HCT116 (cell line): ENCODE results near the gene CUEDC2. TPM values are rescaled to one million over a fixed set of nuclear protein-coding genes. Genes with fewer than 3 reads are reported as not detected.

ENCODE experiments used
- ATAC-seq: fragments of 200-7000 bp; cut with Tn5 transposase; 2 replicates; pipeline ENCODE4 v1.9.1; 2020; ENCODE audit warnings: mild to moderate bottlenecking, moderate library complexity
- BruUV-seq: library from RNA; stranded (reverse); fragments of 400-500 nt; replicated peaks from 2 replicates; lab custom pipeline; 2021; lab: Mats Ljungman, UMichigan
- CTCF ChIA-PET: fragments of 300-600 bp; sonication (Branson Sonifier 250); formaldehyde crosslinking; loops from one replicate; lab custom pipeline; 2021; ENCODE audit warnings: antibody characterized with exemption; lab: Charles Lee
- POLR2A ChIA-PET: fragments of 300-600, 350-600 bp; sonication (Branson Sonifier 250); formaldehyde crosslinking; loops from one replicate; lab custom pipeline; 2021; ENCODE audit warnings: antibody characterized with exemption; lab: Charles Lee
- RAD21 ChIA-PET, 2 experiments: fragments of 300-600 bp; sonication (Branson Sonifier 250); formaldehyde crosslinking; loops; one replicate each; lab custom pipeline; 2023; ENCODE audit warnings: low total read pairs in 2 of 2; ENCODE audit not compliant: uncharacterized antibody in 2 of 2, unreplicated experiment in 2 of 2, low non-redundant PET in 1 of 2; lab: Charles Lee
- DNase-seq: peaks from one replicate; pipeline ENCODE4 v3.0.0-alpha.2; 2010; ENCODE audit warnings: low read depth, low spot score
- H2AFZ ChIP-seq: fragments of 200-600 bp; shearing (Covaris generic), sonication (generic); 2 replicates; pipeline ENCODE4 v1.6.1; 2017; ENCODE audit warnings: low read depth, mixed run types, mixed read lengths, antibody characterized with exemption, low read length; ENCODE audit not compliant: poor library complexity, severe bottlenecking
- H3K27ac ChIP-seq: 2 replicates; pipeline ENCODE4 v1.5.1; 2012; ENCODE audit warnings: low read depth, low read length
- H3K27me3 ChIP-seq: fragments of 200-600 bp; sonication (generic); 2 replicates; pipeline ENCODE4 v1.6.1; 2016; ENCODE audit warnings: mixed run types, low read length, mixed read lengths; ENCODE audit not compliant: insufficient read depth
- H3K36me3 ChIP-seq, 2 experiments: fragments of 200-500 bp in 1 of 2; fragments of 200-600 bp in 1 of 2; sonication (Bioruptor generic) in 1 of 2; sonication (generic) in 1 of 2; 2 replicates each; pipeline versions ENCODE4 v1.5.1 to v1.6.1; 2014 to 2016; ENCODE audit warnings: low read length in 2 of 2, inconsistent platforms in 1 of 2, mixed read lengths in 1 of 2, mixed run types in 1 of 2; ENCODE audit not compliant: insufficient read depth in 2 of 2, control insufficient read depth in 1 of 2
- H3K4me1 ChIP-seq, 2 experiments: fragments of 200-600 bp in 1 of 2; sonication (generic) in 1 of 2; 2 replicates each; pipeline versions ENCODE4 v1.5.1 to v1.6.1; 2012 to 2017; ENCODE audit warnings: low read length in 2 of 2, inconsistent platforms in 1 of 2, mild to moderate bottlenecking in 1 of 2, mixed read lengths in 1 of 2, mixed run types in 1 of 2, moderate library complexity in 1 of 2; ENCODE audit not compliant: insufficient read depth in 2 of 2, control insufficient read depth in 1 of 2
- H3K4me2 ChIP-seq: fragments of 200-600 bp; sonication (generic); 2 replicates; pipeline ENCODE4 v1.6.1; 2017; ENCODE audit warnings: mixed run types, low read length, mixed read lengths
- H3K4me3 ChIP-seq, 2 experiments: fragments of 200-600 bp in 1 of 2; sonication (generic) in 1 of 2; replicated peaks in 1 of 2; 2 replicates each; pipeline ENCODE4 v1.5.1; 2011 to 2016; ENCODE audit warnings: low read length in 2 of 2, control low read depth in 1 of 2, low read depth in 1 of 2, mild to moderate bottlenecking in 1 of 2, mixed read lengths in 1 of 2, mixed run types in 1 of 2
- H3K79me2 ChIP-seq: fragments of 200-600 bp; sonication (generic); 2 replicates; pipeline ENCODE4 v1.6.1; 2017; ENCODE audit warnings: mild to moderate bottlenecking, mixed run types, low read length, moderate library complexity, mixed read lengths; ENCODE audit not compliant: insufficient read depth
- H3K9ac ChIP-seq: fragments of 200-600 bp; sonication (generic); 2 replicates; pipeline ENCODE4 v1.6.1; 2016; ENCODE audit warnings: low read length, mixed read lengths
- H3K9me2 ChIP-seq: fragments of 200-600 bp; sonication (generic), shearing (Covaris generic); 2 replicates; pipeline ENCODE4 v1.6.1; 2017; ENCODE audit warnings: mixed run types, mild to moderate bottlenecking, moderate library complexity; ENCODE audit not compliant: insufficient read depth
- H3K9me3 ChIP-seq, 2 experiments: fragments of 200-500 bp in 1 of 2; fragments of 200-600 bp in 1 of 2; sonication (Bioruptor generic) in 1 of 2; sonication (generic) in 1 of 2; 2 replicates each; pipeline ENCODE4 v1.6.1; 2014 to 2017; ENCODE audit warnings: low read length in 2 of 2, mixed read lengths in 2 of 2, inconsistent platforms in 1 of 2, low read depth in 1 of 2, mild to moderate bottlenecking in 1 of 2, mixed run types in 1 of 2, moderate library complexity in 1 of 2; ENCODE audit not compliant: control insufficient read depth in 1 of 2, insufficient read depth in 1 of 2
- H4K20me1 ChIP-seq: fragments of 200-600 bp; sonication (generic), shearing (Covaris generic); 2 replicates; pipeline ENCODE4 v1.6.1; 2017; ENCODE audit warnings: mixed run types, mild to moderate bottlenecking, moderate library complexity; ENCODE audit not compliant: insufficient read depth
- CBX3 ChIP-seq: IDR thresholded peaks from 2 replicates; pipeline ENCODE4 v1.6.1; 2012; ENCODE audit warnings: low read depth
- CEBPB ChIP-seq: IDR thresholded peaks from 2 replicates; pipeline ENCODE4 v1.6.1; 2012; ENCODE audit warnings: low read depth
- EGR1 ChIP-seq: IDR thresholded peaks from 2 replicates; pipeline ENCODE4 v1.6.1; 2012; ENCODE audit warnings: low read depth
- ELF1 ChIP-seq: IDR thresholded peaks from 2 replicates; pipeline ENCODE4 v1.6.1; 2012; ENCODE audit warnings: low read depth, borderline replicate concordance
- EZH2phosphoT487 ChIP-seq: fragments of 200-600 bp; IDR thresholded peaks from 2 replicates; pipeline ENCODE4 v1.6.1; 2018; ENCODE audit warnings: antibody characterized with exemption, borderline replicate concordance
- JUND ChIP-seq: IDR thresholded peaks from 2 replicates; pipeline ENCODE4 v1.6.1; 2012
- POLR2A ChIP-seq: IDR thresholded peaks from 2 replicates; pipeline ENCODE4 v1.7.0; 2011; ENCODE audit warnings: borderline replicate concordance; ENCODE audit not compliant: insufficient read depth, insufficient read length; ENCODE audit errors: extremely low read depth
- POLR2AphosphoS5 ChIP-seq: IDR thresholded peaks from 2 replicates; pipeline ENCODE4 v1.6.1; 2011; ENCODE audit warnings: mild to moderate bottlenecking, low read depth, low read length, moderate library complexity
- RAD21 ChIP-seq: IDR thresholded peaks from 2 replicates; pipeline ENCODE4 v1.6.1; 2012; ENCODE audit warnings: low read depth, mild to moderate bottlenecking
- SIN3A ChIP-seq: IDR thresholded peaks from 2 replicates; pipeline ENCODE4 v1.6.1; 2012; ENCODE audit warnings: low read depth
- TCF7L2 ChIP-seq: IDR thresholded peaks from 2 replicates; pipeline ENCODE4 v1.7.0; 2011; ENCODE audit warnings: borderline replicate concordance, inconsistent platforms; ENCODE audit not compliant: insufficient read depth, insufficient read length; ENCODE audit errors: extremely low read depth
- YY1 ChIP-seq: IDR thresholded peaks from 2 replicates; pipeline ENCODE4 v1.6.1; 2011; ENCODE audit warnings: low read length, low read depth, moderate library complexity, mild to moderate bottlenecking; ENCODE audit not compliant: insufficient replicate concordance; ENCODE audit errors: extremely low read depth
- ZFX ChIP-seq: fragments of 450-650 bp; IDR thresholded peaks from 2 replicates; pipeline ENCODE4 v1.6.1; 2017
- ZNF274 ChIP-seq: fragments of 200-500 bp; sonication (Bioruptor generic); IDR thresholded peaks from 2 replicates; pipeline ENCODE4 v1.6.1; 2014; ENCODE audit warnings: mild to moderate bottlenecking, low read depth, low read length, inconsistent platforms
- intact Hi-C: fragments of 100-400 bp; cut with micrococcal nuclease; formaldehyde crosslinking; loops from 2 replicates; pipeline ENCODE4 v1.10.0; 2022
- total RNA-seq: library from RNA; stranded (reverse); gene quantifications from one replicate; pipeline ENCODE4 v1.2.1, GENCODE V29; 2021; ENCODE audit not compliant: unreplicated experiment
- TF ChIP-seq, protein P1 (sequence below): IDR thresholded peaks from 2 replicates; pipeline ENCODE4 v1.6.1; 2012; ENCODE audit warnings: low read depth
- TF ChIP-seq, protein P2 (sequence below): IDR thresholded peaks from 2 replicates; pipeline ENCODE4 v1.6.1; 2012

CUEDC2 gene
- total RNA-seq, 1 experiment from 2014 or later = 96.7 TPM

DNA sequence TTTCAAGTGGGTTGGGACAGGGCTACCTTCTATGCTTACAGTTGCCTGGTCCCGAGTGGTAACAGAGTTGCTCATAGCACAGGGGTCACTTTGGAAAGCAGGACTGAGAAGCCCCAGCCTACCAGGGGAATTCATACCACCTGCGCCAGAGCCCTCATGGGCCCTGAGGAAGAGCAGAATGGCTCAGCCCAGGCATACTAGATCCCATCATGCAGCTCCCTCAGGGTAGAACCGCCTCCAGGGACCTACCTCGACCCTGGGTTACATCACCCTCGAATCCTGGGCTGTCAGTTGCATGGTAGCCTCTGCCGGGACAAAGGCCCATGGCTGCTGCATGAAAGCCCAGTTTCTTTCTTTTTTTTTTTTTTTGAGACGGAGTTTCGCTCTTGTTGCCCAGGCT lies 2.9 kb downstream of the CUEDC2 start:
- CTCF ChIA-PET = interaction anchor here (4.6 kb wide), 1 partner anchor 8 kb away, joined by 41 read pairs; the partner anchor contains the start of gene FBXL15
- Histone ChIP-seq H3K4me3 (no peak overlapping the region), H3K4me2 (no peak overlapping the region), H2AFZ (no peak overlapping the region), H3K27ac (no peak overlapping the region), H3K79me2 (peaks cover 19% of the 10 kb centered on the region), H3K9me2 (no peaks in the 10 kb centered on the region), H3K9ac (no peak overlapping the region), H3K9me3 (no peaks in the 10 kb centered on the region), H3K27me3 (no peaks in the 10 kb centered on the region), H3K4me1 (peaks cover 0 to 30% of the 10 kb centered on the region in 2 experiments; a peak in 2 of 4 replicates), H3K36me3 (no peaks in the 10 kb centered on the region; a peak in 1 of 4 replicates), H4K20me1 (no peaks in the 10 kb centered on the region)
- TF ChIP-seq SIN3A (no peak), ZFX (no peak), CBX3 (no peak), EGR1 (no peak)
- TF ChIP-seq, protein P1, sequence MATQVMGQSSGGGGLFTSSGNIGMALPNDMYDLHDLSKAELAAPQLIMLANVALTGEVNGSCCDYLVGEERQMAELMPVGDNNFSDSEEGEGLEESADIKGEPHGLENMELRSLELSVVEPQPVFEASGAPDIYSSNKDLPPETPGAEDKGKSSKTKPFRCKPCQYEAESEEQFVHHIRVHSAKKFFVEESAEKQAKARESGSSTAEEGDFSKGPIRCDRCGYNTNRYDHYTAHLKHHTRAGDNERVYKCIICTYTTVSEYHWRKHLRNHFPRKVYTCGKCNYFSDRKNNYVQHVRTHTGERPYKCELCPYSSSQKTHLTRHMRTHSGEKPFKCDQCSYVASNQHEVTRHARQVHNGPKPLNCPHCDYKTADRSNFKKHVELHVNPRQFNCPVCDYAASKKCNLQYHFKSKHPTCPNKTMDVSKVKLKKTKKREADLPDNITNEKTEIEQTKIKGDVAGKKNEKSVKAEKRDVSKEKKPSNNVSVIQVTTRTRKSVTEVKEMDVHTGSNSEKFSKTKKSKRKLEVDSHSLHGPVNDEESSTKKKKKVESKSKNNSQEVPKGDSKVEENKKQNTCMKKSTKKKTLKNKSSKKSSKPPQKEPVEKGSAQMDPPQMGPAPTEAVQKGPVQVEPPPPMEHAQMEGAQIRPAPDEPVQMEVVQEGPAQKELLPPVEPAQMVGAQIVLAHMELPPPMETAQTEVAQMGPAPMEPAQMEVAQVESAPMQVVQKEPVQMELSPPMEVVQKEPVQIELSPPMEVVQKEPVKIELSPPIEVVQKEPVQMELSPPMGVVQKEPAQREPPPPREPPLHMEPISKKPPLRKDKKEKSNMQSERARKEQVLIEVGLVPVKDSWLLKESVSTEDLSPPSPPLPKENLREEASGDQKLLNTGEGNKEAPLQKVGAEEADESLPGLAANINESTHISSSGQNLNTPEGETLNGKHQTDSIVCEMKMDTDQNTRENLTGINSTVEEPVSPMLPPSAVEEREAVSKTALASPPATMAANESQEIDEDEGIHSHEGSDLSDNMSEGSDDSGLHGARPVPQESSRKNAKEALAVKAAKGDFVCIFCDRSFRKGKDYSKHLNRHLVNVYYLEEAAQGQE = no peak
- RAD21 ChIA-PET = no interaction called here
- DNase-seq = no peak
- POLR2A ChIA-PET = interaction anchor here (4.0 kb wide), 1 partner anchor 8 kb away, joined by 47 read pairs; the partner anchor contains the start of gene FBXL15
- ATAC-seq = no peak
- no TSS peak for BruUV-seq
- intact Hi-C loops = no loop called here

DNA sequence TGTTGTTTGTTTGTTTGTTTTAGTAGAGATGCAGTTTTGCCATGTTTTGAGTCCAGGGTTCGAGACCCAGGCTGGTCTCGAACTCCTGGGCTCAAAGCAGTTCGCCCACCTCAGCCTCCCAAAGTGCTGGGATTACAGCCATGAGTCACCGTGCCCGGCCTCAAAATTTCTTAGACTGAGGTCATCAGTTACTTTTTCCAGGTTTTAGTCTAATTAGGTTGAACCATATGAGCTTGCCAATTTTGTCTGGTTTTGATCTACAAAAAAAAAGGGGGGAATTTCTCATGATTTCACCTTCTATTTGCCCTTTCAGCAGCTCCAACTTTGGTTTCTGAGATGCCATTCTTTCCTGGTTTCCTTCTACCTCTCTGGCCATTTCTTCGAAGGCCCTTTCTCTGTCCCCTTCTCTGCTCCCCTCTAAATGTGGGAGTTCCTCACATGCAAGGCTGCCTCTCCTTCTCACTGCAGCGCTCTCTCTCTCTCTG lies 5.5 kb downstream of the CUEDC2 start:
- Histone ChIP-seq H4K20me1 (no peaks in the 10 kb centered on the region), H3K27ac (no peak overlapping the region), H3K9me3 (no peaks in the 10 kb centered on the region), H3K4me2 (no peak overlapping the region), H2AFZ (no peak overlapping the region), H3K4me3 (no peak overlapping the region), H3K36me3 (peaks cover 0 to 11% of the 10 kb centered on the region in 2 experiments; a peak in 1 of 4 replicates), H3K4me1 (peaks cover 11 to 36% of the 10 kb centered on the region in 2 experiments; a peak in 3 of 4 replicates), H3K79me2 (peaks cover 20% of the 10 kb centered on the region), H3K9me2 (no peaks in the 10 kb centered on the region), H3K9ac (no peak overlapping the region), H3K27me3 (no peaks in the 10 kb centered on the region)
- ChIA-PET CTCF (interaction anchor here (0.9 to 2.6 kb wide), 2 partner anchors 157 to 196 kb away, joined by 3 to 7 read pairs; no protein-coding TSS in a partner anchor), RAD21 (no interaction called here), POLR2A (no interaction called here)
- intact Hi-C loops = no loop called here
- BruUV-seq = no TSS peak
- DNase-seq = no peak
- no peak for ATAC-seq
- TF ChIP-seq CBX3 (no peak), POLR2AphosphoS5 (no peak), CEBPB (no peak), SIN3A (no peak), YY1 (no peak), ZFX (no peak), RAD21 (no peak), JUND (no peak), POLR2A (no peak), ELF1 (no peak), TCF7L2 (no peak), ZNF274 (no peak), EZH2phosphoT487 (no peak)
- TF ChIP-seq, protein P2, sequence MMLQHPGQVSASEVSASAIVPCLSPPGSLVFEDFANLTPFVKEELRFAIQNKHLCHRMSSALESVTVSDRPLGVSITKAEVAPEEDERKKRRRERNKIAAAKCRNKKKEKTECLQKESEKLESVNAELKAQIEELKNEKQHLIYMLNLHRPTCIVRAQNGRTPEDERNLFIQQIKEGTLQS = no peak
